BE2C (cell line): ENCODE measurements around the gene TBC1D10B.

ENCODE experiments used
- DNase-seq: peaks from one replicate; pipeline ENCODE4 v3.0.0-alpha.2; 2020
- H3K27me3 ChIP-seq: fragments of 250-450 bp; sonication (Bioruptor Pico); 2 replicates; pipeline ENCODE4 v1.5.1; 2020; ENCODE audit warnings: mild to moderate bottlenecking
- H3K36me3 ChIP-seq: fragments of 250-450 bp; sonication (Bioruptor Pico); 2 replicates; pipeline ENCODE4 v1.5.1; 2020; ENCODE audit warnings: mild to moderate bottlenecking
- H3K4me1 ChIP-seq: fragments of 250-450 bp; sonication (Bioruptor Pico); 2 replicates; pipeline ENCODE4 v1.5.1; 2020
- H3K4me3 ChIP-seq: 2 replicates; pipeline ENCODE4 v1.5.1; 2011; ENCODE audit warnings: low read depth, low read length
- H3K9me3 ChIP-seq: fragments of 250-450 bp; sonication (Bioruptor Pico); 2 replicates; pipeline ENCODE4 v1.5.1; 2020
- TF ChIP-seq, protein P1 (sequence below): IDR thresholded peaks from 2 replicates; pipeline ENCODE4 v1.5.1; 2012; ENCODE audit warnings: mild to moderate bottlenecking, low read depth, low read length

The TBC1D10B gene

DNA sequence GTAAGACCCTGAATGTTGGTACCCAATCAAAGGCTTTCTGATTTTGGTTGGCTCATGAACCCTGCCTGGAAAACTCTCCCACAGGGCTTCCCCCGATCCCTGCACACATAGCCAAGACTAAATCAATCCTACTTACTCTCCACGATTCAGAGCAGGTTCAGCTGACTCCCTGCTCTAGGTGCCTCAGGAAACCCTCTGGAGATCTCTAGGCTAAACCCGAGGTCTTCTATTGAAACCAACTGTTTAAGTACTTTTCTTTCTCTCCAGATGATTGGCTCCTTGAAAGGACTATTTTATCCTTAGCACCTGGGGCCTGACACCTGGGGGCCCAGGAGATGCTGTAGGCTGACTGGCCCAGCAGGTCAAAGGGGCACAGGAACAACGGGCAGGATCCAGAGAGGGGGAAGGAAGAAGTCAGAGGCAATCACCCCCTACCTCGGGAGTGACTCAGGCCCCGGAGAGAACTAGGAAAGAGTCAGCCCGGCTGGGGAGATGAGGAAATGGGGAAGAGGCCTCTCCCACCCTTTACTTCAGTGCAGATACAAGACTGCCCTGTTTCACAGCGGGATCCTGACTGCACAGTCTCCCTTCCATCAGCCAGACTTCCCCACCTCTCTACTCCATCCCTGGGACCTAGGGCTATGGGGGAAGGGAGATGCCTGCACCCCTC is 2.0 kb downstream of the TBC1D10B start:
- H3K4me1 ChIP-seq = peaks cover 6% of the 10 kb centered on the region
- TF ChIP-seq, protein P1, sequence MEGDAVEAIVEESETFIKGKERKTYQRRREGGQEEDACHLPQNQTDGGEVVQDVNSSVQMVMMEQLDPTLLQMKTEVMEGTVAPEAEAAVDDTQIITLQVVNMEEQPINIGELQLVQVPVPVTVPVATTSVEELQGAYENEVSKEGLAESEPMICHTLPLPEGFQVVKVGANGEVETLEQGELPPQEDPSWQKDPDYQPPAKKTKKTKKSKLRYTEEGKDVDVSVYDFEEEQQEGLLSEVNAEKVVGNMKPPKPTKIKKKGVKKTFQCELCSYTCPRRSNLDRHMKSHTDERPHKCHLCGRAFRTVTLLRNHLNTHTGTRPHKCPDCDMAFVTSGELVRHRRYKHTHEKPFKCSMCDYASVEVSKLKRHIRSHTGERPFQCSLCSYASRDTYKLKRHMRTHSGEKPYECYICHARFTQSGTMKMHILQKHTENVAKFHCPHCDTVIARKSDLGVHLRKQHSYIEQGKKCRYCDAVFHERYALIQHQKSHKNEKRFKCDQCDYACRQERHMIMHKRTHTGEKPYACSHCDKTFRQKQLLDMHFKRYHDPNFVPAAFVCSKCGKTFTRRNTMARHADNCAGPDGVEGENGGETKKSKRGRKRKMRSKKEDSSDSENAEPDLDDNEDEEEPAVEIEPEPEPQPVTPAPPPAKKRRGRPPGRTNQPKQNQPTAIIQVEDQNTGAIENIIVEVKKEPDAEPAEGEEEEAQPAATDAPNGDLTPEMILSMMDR = no peak
- DNase-seq = no peak
- H3K27me3 ChIP-seq = no peaks in the 10 kb centered on the region
- no peaks in the 10 kb centered on the region for H3K9me3 ChIP-seq
- peaks cover 16% of the 10 kb centered on the region for H3K36me3 ChIP-seq
- H3K4me3 ChIP-seq = peak overlapping the region; percentile 90

DNA sequence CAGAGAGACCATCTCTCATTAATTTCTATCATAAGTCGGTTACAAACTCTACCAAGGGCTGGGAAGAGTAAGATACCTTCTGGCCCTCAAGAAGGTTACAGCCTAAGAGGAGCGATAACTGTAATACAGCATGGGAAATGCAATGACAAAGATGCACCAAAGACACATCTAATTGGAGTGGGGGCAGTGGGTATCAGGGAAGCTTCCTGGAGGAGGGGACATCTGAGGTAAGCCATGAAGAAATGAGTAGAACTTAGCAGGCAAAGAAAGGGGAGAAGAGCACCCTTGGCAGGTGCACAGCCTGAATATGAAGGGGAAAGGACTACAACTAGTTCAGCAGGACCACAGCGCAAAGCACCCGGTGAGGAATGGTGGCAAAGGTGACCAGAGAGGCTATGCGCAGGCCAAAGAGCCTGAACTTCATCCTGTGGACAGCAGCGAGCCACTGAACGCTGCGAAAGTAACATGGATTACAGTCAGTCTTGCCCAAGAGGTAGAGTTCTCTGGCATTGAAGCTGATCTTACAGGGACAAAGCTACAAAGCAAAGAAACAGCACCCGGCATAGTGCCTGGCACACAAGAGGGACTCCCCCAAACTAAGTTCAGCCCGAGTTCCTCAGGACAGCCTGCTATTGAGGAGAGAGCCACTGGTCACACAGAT is 2.8 kb downstream of the TBC1D10B start:
- TF ChIP-seq, protein P1 = no peak
- no peak for DNase-seq
- Histone ChIP-seq H3K4me3 (peak overlapping the region; percentile 90), H3K36me3 (peaks cover 19% of the 10 kb centered on the region), H3K27me3 (no peaks in the 10 kb centered on the region), H3K4me1 (peaks cover 6% of the 10 kb centered on the region), H3K9me3 (no peaks in the 10 kb centered on the region)

DNA sequence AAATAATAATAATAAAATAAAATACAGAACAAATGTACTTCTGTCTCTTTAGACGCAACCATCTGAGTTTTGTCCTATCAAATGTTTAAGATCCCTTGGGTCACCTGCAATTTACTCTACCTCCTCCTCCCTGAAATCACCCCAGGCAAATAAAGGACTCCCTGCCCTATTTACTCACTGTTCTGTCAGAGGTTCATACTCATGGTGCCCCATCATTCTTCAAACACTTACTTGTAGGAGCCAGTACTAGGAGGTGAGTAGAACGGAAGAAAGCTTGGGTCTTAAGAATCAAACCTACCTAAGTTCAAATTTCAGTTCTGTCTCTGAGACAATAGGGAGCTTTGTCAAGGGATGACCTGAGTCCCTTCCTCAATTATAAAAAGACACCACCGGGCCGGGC is 3.8 kb downstream of the TBC1D10B start:
- no peak for DNase-seq
- Histone ChIP-seq H3K27me3 (no peaks in the 10 kb centered on the region), H3K4me3 (no peak overlapping the region), H3K36me3 (peaks cover 23% of the 10 kb centered on the region), H3K4me1 (peaks cover 2% of the 10 kb centered on the region), H3K9me3 (no peaks in the 10 kb centered on the region)
- TF ChIP-seq, protein P1 = no peak

DNA sequence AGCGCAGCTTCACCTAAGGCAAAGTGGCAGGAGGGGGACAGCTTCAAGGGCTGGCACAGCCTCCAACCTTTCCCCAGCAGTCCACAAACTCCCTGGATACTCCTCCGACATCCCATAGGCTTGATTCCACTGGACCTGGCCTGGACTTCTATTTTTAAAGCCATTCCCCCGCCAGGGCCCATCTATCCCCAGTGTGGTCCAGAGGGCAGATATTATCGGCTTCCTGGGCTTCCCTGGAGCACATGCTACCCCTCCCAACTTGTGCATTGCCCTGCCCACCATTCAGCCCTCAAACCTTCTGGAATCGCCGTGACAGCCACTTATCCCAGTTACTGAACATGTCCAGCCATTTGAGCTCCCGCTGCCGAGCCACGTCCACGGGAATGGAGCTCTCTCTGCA is 5.1 kb downstream of the TBC1D10B start:
- no peak overlapping the region for H3K4me3 ChIP-seq
- no peak for DNase-seq
- H3K9me3 ChIP-seq = no peaks in the 10 kb centered on the region
- peaks cover 24% of the 10 kb centered on the region for H3K36me3 ChIP-seq
- TF ChIP-seq, protein P1 = no peak
- H3K27me3 ChIP-seq = no peaks in the 10 kb centered on the region
- H3K4me1 ChIP-seq = no peaks in the 10 kb centered on the region

DNA sequence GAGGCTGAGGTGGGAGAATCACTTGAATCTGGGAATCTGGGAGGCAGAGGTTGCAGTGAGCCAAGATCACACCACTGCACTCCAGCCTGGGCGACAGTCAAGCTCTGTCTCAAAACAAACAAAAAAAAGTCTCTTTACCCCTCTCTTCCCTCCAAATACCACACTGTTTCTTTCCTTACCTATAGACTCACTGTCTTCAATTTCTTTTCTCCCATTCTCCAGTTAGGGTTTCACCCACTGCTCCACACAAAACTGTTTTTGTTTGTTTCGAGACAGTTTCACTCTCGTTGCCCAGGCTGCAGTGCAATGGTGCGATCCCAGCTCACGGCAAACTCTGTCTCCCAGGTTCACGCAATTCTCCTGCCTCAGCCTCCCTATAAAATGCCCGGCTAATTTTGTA is 9.1 kb downstream of the TBC1D10B start:
- Histone ChIP-seq H3K36me3 (peaks cover 39% of the 10 kb centered on the region), H3K27me3 (no peaks in the 10 kb centered on the region), H3K4me1 (no peaks in the 10 kb centered on the region), H3K4me3 (no peak overlapping the region), H3K9me3 (no peaks in the 10 kb centered on the region)
- DNase-seq = no peak
- TF ChIP-seq, protein P1 = no peak

DNA sequence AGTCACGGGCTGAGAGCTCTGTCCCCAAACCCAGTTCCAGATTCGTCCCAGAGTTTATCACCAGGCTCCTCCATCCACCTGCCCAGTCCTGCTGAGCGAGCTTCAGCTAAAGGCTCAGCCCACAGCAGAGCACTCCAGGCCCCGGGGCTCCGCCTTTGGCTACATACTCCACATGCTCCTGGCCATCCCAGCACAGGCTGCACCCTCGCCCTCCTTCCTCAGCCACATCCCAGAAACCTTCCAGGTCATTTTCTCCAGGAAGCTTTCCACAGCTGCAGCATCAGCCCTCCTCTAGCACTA is 10.5 kb downstream of the TBC1D10B start:
- no peak for DNase-seq
- TF ChIP-seq, protein P1 = no peak
- H3K4me3 ChIP-seq = no peak overlapping the region
- H3K27me3 ChIP-seq = no peaks in the 10 kb centered on the region
- H3K36me3 ChIP-seq = peaks cover 28% of the 10 kb centered on the region
- no peaks in the 10 kb centered on the region for H3K4me1 ChIP-seq
- H3K9me3 ChIP-seq = no peaks in the 10 kb centered on the region
